GM08714 (cell line): ENCODE measurements around the gene PRDM16.

Experiments
- H3K4me3 ChIP-seq: fragments of 200-500 bp; sonication (Bioruptor generic); 2 replicates; pipeline ENCODE4 v1.5.1; 2014; ENCODE audit warnings: mild to moderate bottlenecking, low read length, inconsistent platforms
- ZNF274 ChIP-seq: IDR thresholded peaks from 2 replicates; pipeline ENCODE4 v1.6.1; 2012; ENCODE audit warnings: mild to moderate bottlenecking, low read depth, low read length

The PRDM16 gene

DNA sequence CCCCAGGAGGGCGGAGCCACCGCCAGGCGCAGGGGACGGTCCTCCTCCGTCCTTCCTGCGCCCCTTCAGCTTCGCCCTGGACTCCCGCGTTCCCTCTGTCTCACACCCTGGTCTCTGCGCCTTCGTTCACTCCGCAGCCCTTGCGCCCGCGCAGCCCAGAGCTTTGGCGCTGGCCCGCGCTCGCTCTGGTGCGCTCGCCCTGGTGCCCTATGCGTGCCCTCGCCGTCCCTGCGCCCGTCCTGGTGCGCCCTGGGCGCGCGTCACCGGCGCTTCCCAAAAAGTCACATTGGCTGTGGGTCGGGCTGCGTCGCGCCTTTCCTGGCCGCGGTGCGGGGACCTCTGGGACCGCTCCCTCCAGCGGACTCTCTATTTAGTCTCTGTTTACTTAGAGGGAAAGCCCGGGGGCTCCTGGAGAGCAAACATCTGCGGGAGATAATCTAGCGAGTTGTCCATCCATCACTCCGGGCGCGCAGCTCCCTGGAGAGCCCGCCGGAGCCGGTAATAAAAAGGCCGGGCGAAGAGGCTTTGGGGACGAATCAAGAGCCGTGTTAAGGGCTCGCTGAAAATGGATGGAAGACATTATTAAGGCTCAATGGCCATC lies 178.6 kb downstream of the PRDM16 start:
- TF ChIP-seq ZNF274, result no peak
- no peak overlapping the region for H3K4me3 ChIP-seq

DNA sequence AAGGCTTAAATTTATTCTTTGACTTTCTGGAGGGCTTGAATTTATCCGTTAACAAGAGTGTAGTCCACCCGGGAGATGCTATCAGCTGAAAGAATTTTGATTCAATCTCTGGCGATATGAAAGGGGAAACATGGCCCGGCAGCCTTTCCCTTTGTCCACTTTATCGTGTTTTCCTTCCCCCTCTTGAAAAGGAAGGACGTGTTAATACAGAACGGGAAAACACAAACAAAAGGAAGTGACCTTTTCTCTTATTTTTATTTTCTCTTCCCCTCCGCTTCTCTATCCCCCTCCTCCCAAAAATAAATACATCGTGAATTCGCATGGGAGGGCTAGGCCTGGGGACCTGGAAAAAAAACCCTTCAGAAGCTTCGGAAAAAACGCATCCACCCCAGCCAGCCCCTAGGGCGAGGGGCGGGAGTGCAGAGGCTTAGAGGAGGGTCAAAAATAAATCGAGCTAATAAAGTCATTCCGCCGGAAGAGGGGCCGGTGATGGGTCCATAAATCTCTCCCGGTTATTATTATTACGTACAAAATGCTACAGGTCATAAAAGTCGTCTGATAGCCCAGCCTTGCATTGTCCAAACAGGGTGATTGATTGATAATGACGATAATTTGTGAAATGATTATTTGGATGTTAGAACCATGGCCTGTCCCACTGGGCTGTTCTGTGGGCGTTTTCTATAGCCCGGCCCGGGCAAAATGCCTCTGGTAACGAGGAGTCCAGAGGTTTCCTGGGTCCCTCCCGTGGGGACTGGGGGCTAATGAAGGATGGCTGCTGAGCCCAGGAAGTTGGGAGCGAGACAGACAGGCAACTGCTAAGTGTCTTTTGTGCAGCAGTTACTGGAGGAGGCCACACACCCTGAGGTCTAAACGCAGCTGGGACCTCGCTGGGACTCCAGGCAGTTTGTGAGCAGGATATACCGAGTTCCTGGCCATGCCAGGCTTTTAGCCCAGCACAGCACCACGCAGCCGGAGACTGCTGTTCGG lies 179.4 kb downstream of the PRDM16 start:
- no peak for TF ChIP-seq ZNF274
- no peak overlapping the region for H3K4me3 ChIP-seq

DNA sequence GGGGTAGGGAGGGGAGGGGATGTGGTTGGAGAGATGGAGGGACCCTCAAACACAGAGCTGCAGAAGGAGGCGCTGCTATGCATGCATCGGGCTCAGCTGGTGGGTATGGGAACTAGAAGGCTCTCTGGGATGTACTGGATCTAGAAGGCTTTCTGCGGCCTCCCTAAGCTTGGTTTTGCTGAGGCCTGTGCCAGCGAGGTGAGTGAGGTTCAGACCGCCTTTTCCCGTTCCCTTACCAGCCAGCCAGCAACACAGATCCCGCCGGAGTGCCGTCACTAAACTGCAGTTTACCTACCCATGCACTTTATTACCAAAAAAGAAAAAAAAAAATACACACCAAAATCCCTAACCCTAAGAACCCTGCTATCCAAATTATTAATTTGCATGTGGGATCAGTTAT lies 180.2 kb downstream of the PRDM16 start:
- TF ChIP-seq ZNF274, result no peak
- H3K4me3 ChIP-seq, result no peak overlapping the region

DNA sequence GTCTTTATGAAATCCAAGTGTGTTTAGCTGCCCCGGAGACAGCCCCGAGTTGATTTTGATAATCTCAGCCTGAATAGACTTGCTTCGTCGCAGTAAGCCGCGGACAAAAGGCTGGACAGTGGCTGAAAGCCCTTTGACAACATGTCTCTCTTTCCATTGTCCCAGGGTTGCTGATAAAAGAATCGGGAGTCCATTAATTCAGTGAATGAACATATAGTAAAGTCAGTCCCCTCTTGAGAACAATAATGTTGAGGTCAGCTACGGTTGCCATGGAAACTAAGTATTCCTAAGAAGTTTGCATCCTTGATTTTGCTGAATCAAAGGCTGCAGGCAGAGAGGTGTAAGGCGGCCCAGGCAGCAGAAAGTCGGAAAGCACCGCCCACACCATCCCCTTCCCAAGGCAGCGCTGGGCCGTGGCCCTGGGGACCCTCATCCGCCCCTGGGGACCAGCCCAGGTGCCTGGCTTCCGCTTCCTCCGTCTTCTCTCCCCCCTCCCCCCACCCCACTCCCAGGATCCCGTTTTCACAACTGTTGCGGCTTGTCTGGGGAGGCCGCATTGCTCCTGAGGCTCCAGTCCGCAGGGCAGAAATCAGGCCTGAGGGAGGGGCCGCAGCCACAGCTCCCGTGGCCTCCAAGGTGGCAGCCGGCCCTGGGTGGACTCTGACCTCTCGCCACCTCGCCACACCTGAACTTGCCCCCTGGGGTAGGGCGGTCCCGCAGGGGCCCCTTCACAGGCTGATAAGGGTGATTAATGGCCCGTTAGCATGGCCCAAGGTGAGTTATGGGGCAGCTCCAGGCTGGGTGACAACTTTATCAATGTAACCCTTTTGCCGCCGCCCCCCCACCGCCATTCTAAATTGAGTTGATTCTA lies 180.9 kb downstream of the PRDM16 start:
- no peak overlapping the region for H3K4me3 ChIP-seq
- no peak for TF ChIP-seq ZNF274

DNA sequence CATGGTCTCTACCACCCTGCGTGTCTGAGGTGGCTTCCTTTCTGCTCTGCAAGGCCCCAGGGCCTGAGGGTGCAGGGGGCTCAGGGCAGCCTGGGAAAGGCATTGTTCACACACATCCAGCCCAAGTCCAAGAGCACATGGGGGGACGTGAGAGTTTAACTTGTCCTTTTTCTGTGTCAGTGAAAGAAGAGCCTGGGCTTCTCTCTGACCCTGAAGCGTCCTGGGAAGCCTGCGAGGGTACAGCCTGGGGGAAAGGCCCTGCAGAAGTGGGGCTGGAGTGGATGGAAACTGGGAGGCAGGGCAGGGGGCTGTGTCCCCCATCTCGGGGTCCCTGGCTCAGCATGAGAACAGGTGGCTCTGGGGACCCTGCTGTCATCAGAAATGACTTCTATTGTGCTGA lies 181.6 kb downstream of the PRDM16 start:
- no peak overlapping the region for H3K4me3 ChIP-seq
- TF ChIP-seq ZNF274, result no peak

DNA sequence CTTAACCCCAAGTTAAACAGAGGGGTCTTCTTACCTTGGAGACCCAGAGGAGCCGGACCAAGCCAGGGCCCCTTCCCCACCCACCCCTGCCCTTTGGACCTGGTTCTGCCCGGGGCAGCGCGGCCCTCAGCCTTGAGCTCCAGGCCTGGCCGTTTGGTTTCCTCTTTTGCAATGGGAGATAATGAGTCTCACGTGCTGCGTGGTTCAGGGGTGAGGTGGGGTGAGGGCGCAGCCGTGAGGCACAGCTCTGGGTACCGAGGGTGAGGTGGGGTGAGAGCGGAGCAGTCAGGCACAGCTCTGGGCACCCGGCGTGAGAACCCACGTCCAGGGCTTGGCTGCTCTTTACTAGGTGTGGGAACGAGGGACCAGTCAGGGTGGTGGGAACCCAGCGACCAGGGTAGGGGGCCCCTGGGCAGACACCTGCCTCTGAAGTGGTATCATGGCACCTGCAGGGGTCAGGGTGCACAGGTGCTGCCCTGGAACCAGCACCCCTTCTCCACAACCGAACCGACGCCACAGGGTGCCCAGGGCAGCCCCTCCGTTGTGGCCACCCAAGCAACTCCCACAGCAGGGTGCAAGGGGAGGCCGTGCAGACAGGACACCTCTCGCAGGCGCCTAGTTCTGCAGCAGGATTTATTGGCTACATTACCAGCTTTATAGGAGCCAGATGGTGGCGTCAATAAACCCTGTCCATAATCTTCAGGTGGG lies 182.2 kb downstream of the PRDM16 start:
- H3K4me3 ChIP-seq, result no peak overlapping the region
- no peak for TF ChIP-seq ZNF274

DNA sequence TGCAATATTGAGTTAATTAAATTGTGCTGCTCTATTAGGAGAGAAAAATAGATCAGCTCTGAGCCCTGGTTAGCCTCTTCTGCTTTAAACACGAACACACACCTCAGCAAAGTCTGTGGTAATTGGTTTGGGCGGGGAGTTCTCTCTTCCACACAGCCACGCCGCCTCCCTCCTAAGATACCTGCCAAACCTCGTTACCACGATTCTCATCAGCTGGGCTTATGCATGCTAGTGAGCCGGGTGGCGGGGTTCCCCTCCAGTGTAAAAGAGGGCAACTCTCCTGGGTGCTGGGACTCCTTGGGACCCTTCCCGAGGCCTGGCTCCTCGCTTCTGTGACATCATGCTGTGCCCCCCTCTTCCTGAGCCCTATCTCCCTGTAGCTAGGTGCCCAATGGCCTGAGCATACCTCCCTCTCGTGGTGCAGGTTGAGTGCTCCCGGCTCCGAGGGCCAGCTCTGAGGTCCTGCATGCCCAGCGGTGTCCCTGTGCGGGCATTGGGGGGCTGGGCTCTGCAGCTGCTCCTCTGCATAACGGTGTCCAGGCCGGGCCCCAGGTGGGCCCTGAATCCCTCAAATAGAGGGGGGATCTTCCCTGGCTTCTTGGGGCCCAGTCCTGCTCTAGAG lies 182.9 kb downstream of the PRDM16 start:
- H3K4me3 ChIP-seq, result no peak overlapping the region
- TF ChIP-seq ZNF274, result no peak

DNA sequence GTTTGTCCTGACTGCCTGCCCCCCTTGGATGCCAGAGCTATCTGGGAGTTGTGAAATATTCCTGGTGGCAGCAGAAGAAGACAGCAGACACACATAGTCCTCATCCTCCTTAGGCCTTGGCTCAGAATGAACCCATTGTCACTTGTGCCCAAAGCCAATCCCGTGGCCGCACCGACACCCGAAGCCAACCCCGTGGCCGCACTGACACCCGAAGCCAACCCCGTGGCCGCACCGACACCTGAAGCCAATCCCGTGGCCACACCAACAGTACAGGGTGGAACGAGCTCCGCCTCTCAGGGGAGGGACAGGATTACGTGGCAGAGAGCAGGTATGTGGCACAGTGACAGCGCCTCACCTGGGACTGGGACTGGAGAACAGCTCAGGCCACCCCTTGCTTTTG lies 186.7 kb downstream of the PRDM16 start:
- no peak for TF ChIP-seq ZNF274
- no peak overlapping the region for H3K4me3 ChIP-seq

DNA sequence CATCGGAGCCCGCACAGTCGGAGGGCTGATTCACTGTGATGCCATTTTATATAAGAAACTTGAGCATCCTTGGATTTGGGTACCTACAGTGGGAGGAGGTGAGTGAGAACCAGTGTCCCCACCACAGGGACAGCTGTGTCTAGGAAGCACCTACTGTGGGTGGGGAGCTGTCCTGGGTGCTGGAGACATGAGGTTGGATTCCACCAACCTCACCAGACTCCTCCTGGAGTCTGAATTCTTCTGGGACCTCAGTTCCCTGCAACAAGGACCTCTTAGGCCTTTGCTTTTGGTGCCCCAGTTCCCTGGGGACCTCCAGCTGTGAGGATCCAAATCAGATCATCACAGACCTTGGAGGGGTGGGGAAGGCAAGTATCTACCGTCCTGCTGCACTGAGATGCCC lies 188.8 kb downstream of the PRDM16 start:
- TF ChIP-seq ZNF274, result no peak
- H3K4me3 ChIP-seq, result no peak overlapping the region

DNA sequence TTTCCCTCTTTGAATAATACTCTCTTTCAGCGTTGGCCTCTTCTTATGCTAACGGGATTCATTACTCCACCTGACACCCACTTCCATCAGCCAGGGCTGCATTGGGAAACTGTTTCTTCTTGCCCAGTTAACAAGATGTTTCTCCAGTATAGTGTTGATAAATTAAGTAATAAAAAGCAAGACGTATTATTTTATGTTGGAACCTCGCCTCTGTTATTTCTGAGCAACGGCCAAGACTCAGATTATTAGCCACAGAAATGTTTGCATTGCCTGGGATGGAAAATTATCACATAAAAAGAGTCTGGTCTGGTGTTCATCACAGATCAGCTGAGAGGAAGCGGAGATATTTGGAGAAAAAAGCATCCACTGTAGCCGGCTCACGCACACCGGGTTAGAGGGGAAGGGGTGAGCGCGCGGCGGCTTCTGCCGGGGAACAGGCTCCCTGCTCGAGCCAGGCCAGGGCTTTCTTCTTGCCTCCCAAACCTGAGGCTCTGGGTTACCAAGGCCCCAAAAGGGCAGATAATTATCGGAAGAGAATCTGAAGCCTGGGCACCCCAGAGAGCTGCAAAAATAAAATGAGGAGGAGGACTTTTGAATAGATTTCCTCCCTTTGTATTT lies 189.5 kb downstream of the PRDM16 start:
- H3K4me3 ChIP-seq, result no peak overlapping the region
- TF ChIP-seq ZNF274, result no peak

DNA sequence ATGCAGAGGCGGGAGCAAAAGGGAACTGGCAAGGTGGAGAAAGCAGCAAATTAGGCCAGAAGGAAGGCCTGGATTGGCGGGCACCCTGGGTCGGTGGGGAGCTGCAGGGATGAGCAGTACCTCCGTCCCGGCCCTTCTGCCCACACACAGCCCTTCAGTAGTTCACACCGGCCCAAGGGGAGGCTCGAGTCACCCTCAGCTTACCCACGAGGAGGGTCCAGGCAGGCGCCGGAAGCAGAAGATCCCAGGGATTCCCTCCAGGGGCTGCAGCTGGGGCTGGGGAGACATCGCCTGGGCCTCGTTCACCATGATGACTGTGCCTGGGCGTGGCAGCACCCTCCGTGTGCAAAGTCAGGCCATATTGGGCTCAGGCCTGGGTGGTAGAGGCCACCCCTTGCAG lies 190.0 kb downstream of the PRDM16 start:
- H3K4me3 ChIP-seq, result no peak overlapping the region
- no peak for TF ChIP-seq ZNF274

DNA sequence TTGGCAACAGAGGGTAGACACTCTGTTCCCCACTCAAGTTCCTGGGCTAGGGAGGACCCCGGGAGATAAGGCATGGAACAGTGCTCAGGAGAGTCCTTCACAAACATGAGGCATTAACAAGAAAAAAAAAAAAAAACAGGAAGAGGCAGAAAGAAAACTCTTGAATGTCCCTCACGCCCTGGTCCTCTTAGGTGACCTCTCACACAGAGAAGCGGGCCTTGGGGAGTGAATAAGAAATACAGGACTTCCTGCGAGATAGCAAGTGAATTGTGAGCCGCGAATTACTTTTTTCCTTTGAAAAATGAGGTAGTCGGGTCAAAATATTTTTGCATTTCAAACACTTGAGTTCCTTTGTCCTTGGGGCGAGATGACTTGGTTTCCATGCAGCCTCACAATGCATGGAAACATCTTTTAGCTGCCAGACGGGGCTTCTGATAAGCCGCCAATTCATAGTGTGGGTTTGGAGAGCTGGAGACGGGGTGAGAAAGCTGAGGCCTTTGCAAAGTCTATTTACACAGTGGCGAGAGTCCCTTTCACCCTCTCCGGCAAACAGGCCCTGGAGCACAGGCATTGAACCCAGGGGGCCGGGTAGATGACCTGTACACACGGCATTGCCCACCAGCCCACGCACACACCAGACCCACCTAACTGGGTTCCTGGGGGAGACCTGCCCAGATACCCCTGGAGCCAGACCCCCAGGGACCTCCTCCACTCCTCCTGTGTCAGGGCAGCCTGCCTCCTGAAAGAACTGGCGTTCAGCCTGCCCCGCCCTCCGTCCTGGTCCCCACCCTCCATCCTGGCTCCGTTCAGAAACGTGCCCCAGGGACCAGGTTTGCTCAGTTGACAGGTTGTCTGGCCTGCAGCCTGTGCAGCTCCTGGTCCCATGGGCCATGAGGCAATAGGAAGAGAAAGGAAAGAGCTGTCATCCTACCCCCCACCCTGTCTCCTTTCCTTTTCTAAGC lies 192.3 kb downstream of the PRDM16 start:
- no peak for TF ChIP-seq ZNF274
- no peak overlapping the region for H3K4me3 ChIP-seq
